Right ventricle myocardium superior (tissue), 1 donor: ENCODE data around the gene MTUS2. TPM values are rescaled to one million over a fixed set of nuclear protein-coding genes. Genes with fewer than 3 reads are reported as not detected.

Experiments
- ATAC-seq: fragments of 200-7000 bp; cut with Tn5 transposase; one replicate; pipeline ENCODE4 v1.9.1; 2020; ENCODE audit warnings: mild to moderate bottlenecking; ENCODE audit not compliant: poor library complexity
- DNase-seq: peaks from one replicate; pipeline ENCODE4 v3.0.0-alpha.2; 2020
- intact Hi-C: fragments of 100-400 bp; cut with DNase I; formaldehyde crosslinking; loops from one replicate; pipeline ENCODE4 v1.11.2; 2022
- total RNA-seq: library from RNA; stranded (reverse); fragmentation: NEBNext Ultra II Directional; extraction: Animal tissue kit (Norgen Biotek cat#: 25700); gene quantifications from one replicate; pipeline ENCODE4 v1.2.1, GENCODE V29; 2021
- donor health status: DM: no; HTN: yes; CAD: no; lungs with severe emphysema.

The MTUS2 gene
- total RNA-seq, 1 donor from 2014 or later, result 118 TPM

- intact Hi-C loops, result no loop called here
- DNase-seq, result no peak
- ATAC-seq, result no peak
Observed at GRCh38 chr13:29436721-29437280, 616.7 kb downstream of the MTUS2 start.

- DNase-seq, result peak; percentile 47
- ATAC-seq, result peak; percentile 70
- intact Hi-C loops, result no loop called here
Observed at GRCh38 chr13:29438769-29439168, 618.6 kb downstream of the MTUS2 start.

GRCh38 chr13:29439601-29440388 lies 619.7 kb downstream of the MTUS2 start:
- intact Hi-C loops, result no loop called here
- DNase-seq (no peak), ATAC-seq (no peak)

- no peak for DNase-seq
- no peak for ATAC-seq
- intact Hi-C loops, result no loop called here
Observed at GRCh38 chr13:29441306-29441705, 621.2 kb downstream of the MTUS2 start.

GRCh38 chr13:29446016-29446415 lies 625.9 kb downstream of the MTUS2 start:
- ATAC-seq, result no peak
- DNase-seq, result no peak
- intact Hi-C loops, result no loop called here

- ATAC-seq (peak; percentile 55), DNase-seq (no peak)
- intact Hi-C loops, result no loop called here
Observed at GRCh38 chr13:29448174-29448573, 628.0 kb downstream of the MTUS2 start.

GRCh38 chr13:29449726-29450125 lies 629.6 kb downstream of the MTUS2 start:
- intact Hi-C loops, result no loop called here
- DNase-seq (no peak), ATAC-seq (no peak)

- DNase-seq, result no peak
- intact Hi-C loops, result no loop called here
- ATAC-seq, result no peak
Observed at GRCh38 chr13:29451976-29452375, 631.8 kb downstream of the MTUS2 start.

- intact Hi-C loops, result no loop called here
- DNase-seq, result no peak
- ATAC-seq, result no peak
Observed at GRCh38 chr13:29452773-29453616, 632.9 kb downstream of the MTUS2 start.

- DNase-seq (no peak), ATAC-seq (no peak)
- intact Hi-C loops, result no loop called here
Observed at GRCh38 chr13:29453617-29454011, 633.5 kb downstream of the MTUS2 start.

GRCh38 chr13:29454931-29455481 lies 634.9 kb downstream of the MTUS2 start:
- intact Hi-C loops, result no loop called here
- no peak for DNase-seq
- peak; percentile 57 for ATAC-seq

- ATAC-seq (no peak), DNase-seq (no peak)
- intact Hi-C loops, result no loop called here
Observed at GRCh38 chr13:29456419-29456818, 636.3 kb downstream of the MTUS2 start.

GRCh38 chr13:29457299-29457698 lies 637.2 kb downstream of the MTUS2 start:
- ATAC-seq (no peak), DNase-seq (no peak)
- intact Hi-C loops, result no loop called here

- intact Hi-C loops, result no loop called here
- no peak for ATAC-seq
Observed at GRCh38 chr13:29458419-29458818, 638.3 kb downstream of the MTUS2 start.

GRCh38 chr13:29459813-29460355 lies 639.7 kb downstream of the MTUS2 start:
- intact Hi-C loops, result no loop called here
- DNase-seq (no peak), ATAC-seq (no peak)

More at GRCh38 chr13:29458419-29458818, 638.3 kb downstream of the MTUS2 start:
- no peak for DNase-seq

- ATAC-seq (peak; percentile 83), DNase-seq (peak; percentile 50)
- intact Hi-C loops, result no loop called here
Observed at GRCh38 chr13:29464105-29464679, 644.1 kb downstream of the MTUS2 start.

- intact Hi-C loops, result no loop called here
- peak; percentile 74 for DNase-seq
- peak; percentile 66 for ATAC-seq
Observed at GRCh38 chr13:29465741-29466293, 645.7 kb downstream of the MTUS2 start.

GRCh38 chr13:29471551-29471950 lies 651.4 kb downstream of the MTUS2 start:
- intact Hi-C loops, result no loop called here
- no peak for DNase-seq
- ATAC-seq, result no peak
